ENCODE results near the gene UNC5A. TPM values are rescaled to one million over a fixed set of nuclear protein-coding genes. Genes with fewer than 3 reads are reported as not detected.

The UNC5A gene
- total and polyA plus RNA-seq, 11 donors = 0.09 to 0.43 (median 0.20) TPM; not detected in 7

- TF ChIP-seq POLR2A (IDR thresholded peaks at IDR 0.05) = no peak
- no peak for TF ChIP-seq CTCF (IDR thresholded peaks at IDR 0.05)
- no peaks in the 10 kb centered on the region for H3K9me3 ChIP-seq
- H3K36me3 ChIP-seq = peaks cover 0 to 47% (median 39%) of the 10 kb centered on the region in 9 donors
- H3K27ac ChIP-seq = peak overlapping the region in 1 of 12 donors; percentile 83
- H3K4me3 ChIP-seq = no peak overlapping the region
- H3K4me1 ChIP-seq = peaks cover 0 to 68% (median 2%) of the 10 kb centered on the region in 12 donors
- intact Hi-C loops (cut with DNase I) = no loop called here
- ATAC-seq (peak in 1 of 4 donors; percentile 42), DNase-seq (no peak)
- no peaks in the 10 kb centered on the region for H3K27me3 ChIP-seq
- 89 to 93% (median 93%) methylated on average over 12 of the region's 12 CpGs for WGBS, 4 donors
Measured at GRCh38 chr5:176901260-176902101, 91.1 kb downstream of the UNC5A start.

DNA sequence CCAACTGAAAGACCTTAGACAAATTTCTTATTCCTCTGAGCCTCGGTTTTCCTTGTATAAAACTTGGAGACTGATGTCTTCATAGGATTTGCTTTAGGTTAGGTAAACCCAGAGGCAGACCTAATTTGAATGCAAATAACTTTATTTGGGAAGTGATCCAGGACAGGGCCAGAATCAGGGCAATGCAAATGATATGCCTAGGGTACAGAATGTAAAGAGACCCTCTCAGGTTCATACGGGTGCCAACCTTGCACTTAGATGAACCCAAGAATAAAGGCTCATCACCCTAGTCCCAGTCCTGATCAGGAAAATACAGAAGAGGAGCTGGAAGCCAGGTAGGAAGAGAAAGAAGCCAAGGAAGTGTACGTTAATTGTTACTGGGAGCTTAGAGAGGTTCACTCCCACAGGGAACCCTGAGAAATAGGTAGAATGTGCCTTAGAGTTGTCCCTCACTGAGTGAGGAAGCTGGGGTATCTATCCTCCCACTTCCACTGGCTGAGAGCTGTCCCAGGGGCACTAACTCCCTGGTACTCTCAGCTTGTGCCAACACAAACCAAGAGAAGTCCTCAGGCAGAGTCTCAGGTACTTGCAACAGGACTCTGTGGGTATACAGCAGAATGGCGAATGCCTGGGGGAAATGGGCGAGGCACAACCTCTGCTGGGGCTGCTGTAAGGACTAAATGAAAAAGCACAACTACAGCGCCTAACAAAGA lies 91.9 kb downstream of the UNC5A start:
- intact Hi-C loops (cut with DNase I) = no loop called here
- TF ChIP-seq POLR2A (IDR thresholded peaks at IDR 0.05) (no peak), CTCF (IDR thresholded peaks at IDR 0.05) (no peak)
- WGBS, 4 donors = 85 to 93% (median 89%) methylated on average over 6 of the region's 6 CpGs
- no peak overlapping the region for H3K4me3 ChIP-seq
- DNase-seq (no peak), ATAC-seq (no peak)
- H3K27ac ChIP-seq = peak overlapping the region in 1 of 12 donors; percentile 83
- no peaks in the 10 kb centered on the region for H3K27me3 ChIP-seq
- peaks cover 0 to 60% (median 2%) of the 10 kb centered on the region in 12 donors for H3K4me1 ChIP-seq
- H3K9me3 ChIP-seq = no peaks in the 10 kb centered on the region
- H3K36me3 ChIP-seq = peaks cover 0 to 55% (median 47%) of the 10 kb centered on the region in 9 donors

- WGBS, 4 donors = 92 to 94% (median 93%) methylated on average over 5 of the region's 5 CpGs
- Histone ChIP-seq H3K36me3 (peaks cover 0 to 63% (median 55%) of the 10 kb centered on the region in 9 donors), H3K4me3 (no peak overlapping the region), H3K4me1 (peaks cover 0 to 55% (median 2%) of the 10 kb centered on the region in 12 donors), H3K27me3 (no peaks in the 10 kb centered on the region), H3K27ac (peak overlapping the region in 1 of 12 donors; percentile 83), H3K9me3 (no peaks in the 10 kb centered on the region)
- no peak for TF ChIP-seq POLR2A (IDR thresholded peaks at IDR 0.05)
- ATAC-seq (no peak), DNase-seq (no peak)
- intact Hi-C loops (cut with DNase I) = no loop called here
Measured at GRCh38 chr5:176902911-176903664, 92.7 kb downstream of the UNC5A start.

- Histone ChIP-seq H3K27ac (no peak overlapping the region), H3K4me1 (peaks cover 0 to 56% (median 2%) of the 10 kb centered on the region in 12 donors), H3K9me3 (no peaks in the 10 kb centered on the region), H3K36me3 (peaks cover 0 to 75% (median 63%) of the 10 kb centered on the region in 9 donors), H3K4me3 (no peak overlapping the region), H3K27me3 (no peaks in the 10 kb centered on the region)
- no peak for ATAC-seq
- 71 to 78% (median 77%) methylated on average over 3 of the region's 3 CpGs for WGBS, 4 donors
- intact Hi-C loops (cut with DNase I) = no loop called here
- TF ChIP-seq CTCF (IDR thresholded peaks at IDR 0.05) = no peak
- no peak for TF ChIP-seq POLR2A (IDR thresholded peaks at IDR 0.05)
- no peak for DNase-seq
Measured at GRCh38 chr5:176904276-176904675, 93.9 kb downstream of the UNC5A start.

Data from heart left ventricle (tissue), 16 donors.